GM13977 (cell line): ENCODE data around the gene GUCY1B1.

Source experiments
- DNase-seq: peaks from one replicate; pipeline ENCODE4 v3.0.0; 2012; ENCODE audit warnings: low spot score
- CTCF ChIP-seq: IDR thresholded peaks from 2 replicates; pipeline ENCODE4 v1.5.1; 2012; ENCODE audit warnings: mild to moderate bottlenecking, control low read depth; ENCODE audit not compliant: insufficient read depth; ENCODE audit errors: extremely low read depth, missing control alignments
- in situ Hi-C: fragments of 300-500 bp; cut with MboI; formaldehyde crosslinking; loops from one replicate; pipeline ENCODE4 v1.12.0; 2022; ENCODE audit warnings: low sequenced_read_pairs, low pct_unique_long_range_greater_than_20kb, mixed read lengths, inconsistent platforms; ENCODE audit not compliant: unreplicated experiment

Gene GUCY1B1

DNA sequence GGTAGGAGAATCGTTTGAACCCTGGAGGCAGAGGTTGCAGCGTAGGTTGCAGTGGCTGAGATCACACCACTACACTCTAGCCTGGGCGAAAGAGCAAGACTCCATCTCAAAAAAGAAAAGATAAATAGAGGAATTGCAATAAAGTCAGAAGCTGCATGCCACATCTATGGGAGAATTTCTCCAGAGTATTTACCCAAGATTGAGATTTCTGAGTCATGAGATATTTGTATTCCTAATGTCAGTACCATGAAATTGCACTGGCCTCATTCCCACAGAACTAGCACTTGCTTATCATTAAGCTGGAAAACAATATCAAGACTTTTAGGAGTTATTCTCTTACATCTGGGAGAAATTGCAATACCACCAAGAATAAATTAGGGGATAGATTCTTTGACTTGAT is 69.8 kb downstream of the GUCY1B1 start:
- no peak for DNase-seq
- no peak for TF ChIP-seq CTCF
- in situ Hi-C loops: no loop called here

- DNase-seq: no peak
- in situ Hi-C loops: no loop called here
- no peak for TF ChIP-seq CTCF
These were observed 73.8 kb downstream of the GUCY1B1 start for GRCh38 chr4:155832664-155833063.

DNA sequence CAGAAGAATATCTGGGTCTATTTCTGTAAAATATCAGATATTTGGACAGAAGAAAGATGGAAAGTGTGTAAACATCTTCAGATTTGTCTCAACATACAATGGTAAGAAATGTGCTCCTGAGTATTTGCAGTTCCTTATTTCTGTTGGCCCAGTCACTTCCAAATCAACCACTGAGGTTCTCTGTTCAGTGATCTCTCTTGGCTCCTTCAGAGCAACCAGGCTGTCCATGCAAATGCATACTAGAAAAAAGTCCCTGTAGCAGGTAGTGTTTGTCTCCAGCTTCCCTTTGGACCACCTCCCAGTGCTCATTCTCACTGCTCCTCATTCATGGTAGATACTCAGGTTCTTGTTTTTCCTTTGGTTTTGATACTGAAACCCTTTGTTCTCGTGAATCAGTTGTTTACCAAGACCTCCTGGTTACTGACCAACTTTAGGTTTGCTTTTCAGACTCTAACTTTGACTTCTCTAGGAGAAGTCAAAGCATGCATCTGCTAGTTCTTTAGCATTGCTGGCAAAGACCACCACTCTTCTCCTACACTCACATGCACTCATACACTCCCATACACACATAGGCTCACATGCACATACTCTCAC is 78.5 kb downstream of the GUCY1B1 start:
- TF ChIP-seq CTCF: no peak
- DNase-seq: no peak
- in situ Hi-C loops: no loop called here

- in situ Hi-C loops: no loop called here
- TF ChIP-seq CTCF: no peak
- no peak for DNase-seq
These were observed 83.3 kb downstream of the GUCY1B1 start for GRCh38 chr4:155842080-155842479.

GRCh38 chr4:155846929-155847328 is 88.1 kb downstream of the GUCY1B1 start:
- in situ Hi-C loops: no loop called here

GRCh38 chr4:155849042-155849441 is 90.2 kb downstream of the GUCY1B1 start:
- TF ChIP-seq CTCF: no peak
- DNase-seq: no peak
- in situ Hi-C loops: no loop called here

More at GRCh38 chr4:155846929-155847328, 88.1 kb downstream of the GUCY1B1 start:
- no peak for DNase-seq
- TF ChIP-seq CTCF: no peak

DNA sequence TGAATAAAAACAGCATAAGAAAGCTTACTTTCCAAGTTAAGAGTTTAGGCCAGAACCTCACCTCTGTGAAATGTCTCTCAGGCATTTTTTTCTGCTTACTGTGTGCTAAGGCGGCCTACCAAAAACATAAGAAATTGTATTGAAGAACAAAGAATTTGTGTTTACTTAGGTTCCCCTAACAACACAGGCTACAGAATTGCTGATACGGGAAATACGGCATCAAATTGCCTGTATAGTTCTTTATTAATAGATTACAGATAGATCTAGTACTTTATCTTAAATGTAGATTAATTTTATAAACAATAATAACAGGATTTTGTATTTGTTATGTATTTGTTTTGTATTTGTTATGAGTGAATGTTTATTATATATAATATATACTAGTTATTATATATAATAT is 94.4 kb downstream of the GUCY1B1 start:
- no peak for TF ChIP-seq CTCF
- in situ Hi-C loops: no loop called here
- DNase-seq: no peak
